HepG2 (cell line): Measurements from ENCODE around the gene EGR4. TPM values are rescaled to one million over a fixed set of nuclear protein-coding genes. Genes with fewer than 3 reads are reported as not detected.

ENCODE experiments used
- CERS6 ChIP-seq: sonication (generic); formaldehyde crosslinking; IDR thresholded peaks from 2 replicates; pipeline ENCODE4 v1.5.0; 2020; ENCODE audit warnings: missing genetic modification reagents
- GABPA ChIP-seq, 2 experiments: IDR thresholded peaks; 2 replicates each; pipeline ENCODE4 v1.6.1; 2011 to 2016; ENCODE audit warnings: low read depth in 2 of 2, low read length in 1 of 2, missing biosample characterization in 1 of 2, missing genetic modification characterization in 1 of 2
- KDM4B ChIP-seq: sonication (generic); formaldehyde crosslinking; IDR thresholded peaks from 2 replicates; pipeline ENCODE4 v1.4.0; 2020; ENCODE audit warnings: missing genetic modification reagents
- MXD3 ChIP-seq: IDR thresholded peaks from 2 replicates; pipeline ENCODE4 v1.6.1; 2016; ENCODE audit warnings: mild to moderate bottlenecking, missing biosample characterization, missing genetic modification reagents
- MXI1 ChIP-seq: IDR thresholded peaks from 3 replicates; pipeline ENCODE4 v1.6.1; 2012; ENCODE audit warnings: low read depth, low read length, inconsistent platforms, borderline replicate concordance
- PLRG1 ChIP-seq: fragments of 450-650 bp; conservative IDR thresholded peaks from 2 replicates; pipeline ENCODE4 v1.6.1; 2016
- PRDM15 ChIP-seq: sonication (generic); formaldehyde crosslinking; IDR thresholded peaks from 2 replicates; pipeline ENCODE4 v1.4.0; 2020; ENCODE audit warnings: missing genetic modification reagents
- REST ChIP-seq, 2 experiments: IDR thresholded peaks; 2 replicates each; pipeline ENCODE4 v1.6.1; 2011 to 2012; ENCODE audit warnings: low read length in 2 of 2, borderline replicate concordance in 1 of 2, low read depth in 1 of 2, mild to moderate bottlenecking in 1 of 2, moderate library complexity in 1 of 2
- SP4 ChIP-seq: sonication (generic); formaldehyde crosslinking; IDR thresholded peaks from 2 replicates; pipeline ENCODE4 v1.8.1; 2023; ENCODE audit warnings: mild to moderate bottlenecking, missing genetic modification reagents
- ZFP41 ChIP-seq: sonication (generic); formaldehyde crosslinking; IDR thresholded peaks from 2 replicates; pipeline ENCODE4 v1.4.0; 2020; ENCODE audit warnings: mild to moderate bottlenecking, missing genetic modification reagents, borderline replicate concordance
- ZNF20 ChIP-seq: sonication (generic); formaldehyde crosslinking; IDR thresholded peaks from 2 replicates; pipeline ENCODE4 v1.4.0; 2020; ENCODE audit warnings: mild to moderate bottlenecking, moderate library complexity, missing genetic modification reagents
- ZNF703 ChIP-seq: sonication (generic); formaldehyde crosslinking; IDR thresholded peaks from 2 replicates; pipeline ENCODE4 v1.5.1; 2020; ENCODE audit warnings: missing genetic modification reagents, mild to moderate bottlenecking, moderate library complexity, borderline replicate concordance
- ZNF766 ChIP-seq: sonication (generic); formaldehyde crosslinking; IDR thresholded peaks from 2 replicates; pipeline ENCODE4 v1.5.0; 2020; ENCODE audit warnings: missing genetic modification reagents, borderline replicate concordance
- polyA plus RNA-seq, 8 experiments: library from polyadenylated mRNA; depleted of rRNA in 3 of 8; stranded (reverse) in 7 of 8; unstranded in 1 of 8; fragments of >200 nt; fragmentation: Illumina TruSeq in 4 of 8; extraction: Trizol in 4 of 8; gene quantifications; 2 replicates each; pipeline versions ENCODE4 v1.2.1 to v1.2.3, GENCODE V29; 2011 to 2016; ENCODE audit warnings: low read depth in 4 of 8, missing spikeins in 1 of 8, mixed read lengths in 1 of 8; ENCODE audit not compliant: insufficient read depth in 1 of 8
- total RNA-seq, 5 experiments: library from RNA; depleted of rRNA; stranded (reverse); fragments of >200 nt; fragmentation: Illumina TruSeq; extraction: Trizol; gene quantifications; 2 replicates each; pipeline ENCODE4 v1.2.3, GENCODE V29; 2016; ENCODE audit warnings: low read depth in 1 of 5
- TF ChIP-seq, protein P1 (sequence below): sonication (generic); formaldehyde crosslinking; IDR thresholded peaks from 2 replicates; pipeline ENCODE4 v1.8.0; 2022; ENCODE audit warnings: mild to moderate bottlenecking, missing genetic modification reagents, moderate library complexity
- TF ChIP-seq, protein P2 (sequence below): sonication (generic); formaldehyde crosslinking; IDR thresholded peaks from 2 replicates; pipeline ENCODE4 v1.5.0; 2020; ENCODE audit warnings: mild to moderate bottlenecking, missing genetic modification reagents

The EGR4 gene
- total and polyA plus RNA-seq, 2 of the 13 experiments (the other 11 are each of a cell fraction or from before 2014, with no cell fraction given) = not detected

DNA sequence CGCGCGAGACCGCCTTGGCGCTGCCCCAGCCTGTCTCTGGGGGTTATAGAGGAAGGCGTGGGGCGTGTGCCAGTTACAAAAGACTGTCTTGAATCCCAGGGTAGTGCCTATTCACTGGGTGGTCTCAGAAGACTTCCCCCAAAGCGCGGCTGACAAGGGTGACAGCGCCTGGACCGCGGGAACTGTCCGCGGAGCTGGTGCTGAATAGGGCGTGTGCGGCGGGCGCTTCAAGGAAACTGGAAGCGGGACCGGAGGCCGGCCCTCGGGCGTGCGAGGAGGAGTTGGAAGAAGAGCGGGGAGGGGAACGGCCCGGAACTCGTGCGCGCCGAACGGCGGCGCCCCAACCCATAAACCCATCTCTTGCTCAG, 2.3 kb downstream of the EGR4 start (continued):
- peak; percentile 89; the same call in 1 of the 2 replicates for TF ChIP-seq MXD3 (CRISPR knock-in tag)
- TF ChIP-seq REST (IDR thresholded peaks at IDR 0.05; ENCODE audit: borderline replicate concordance in 1 of 2, low read depth in 1 of 2, low read length in 2 of 2) = peak; percentile 90 to 99
- TF ChIP-seq, protein P1, sequence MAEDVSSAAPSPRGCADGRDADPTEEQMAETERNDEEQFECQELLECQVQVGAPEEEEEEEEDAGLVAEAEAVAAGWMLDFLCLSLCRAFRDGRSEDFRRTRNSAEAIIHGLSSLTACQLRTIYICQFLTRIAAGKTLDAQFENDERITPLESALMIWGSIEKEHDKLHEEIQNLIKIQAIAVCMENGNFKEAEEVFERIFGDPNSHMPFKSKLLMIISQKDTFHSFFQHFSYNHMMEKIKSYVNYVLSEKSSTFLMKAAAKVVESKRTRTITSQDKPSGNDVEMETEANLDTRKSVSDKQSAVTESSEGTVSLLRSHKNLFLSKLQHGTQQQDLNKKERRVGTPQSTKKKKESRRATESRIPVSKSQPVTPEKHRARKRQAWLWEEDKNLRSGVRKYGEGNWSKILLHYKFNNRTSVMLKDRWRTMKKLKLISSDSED (CRISPR knock-in tag) = 0 out of 2 replicates have a peak, but pooled peaks have one; percentile 78
- TF ChIP-seq PRDM15 (CRISPR knock-in tag) = peak; percentile 78
- TF ChIP-seq PLRG1 = no peak
- TF ChIP-seq, protein P2, sequence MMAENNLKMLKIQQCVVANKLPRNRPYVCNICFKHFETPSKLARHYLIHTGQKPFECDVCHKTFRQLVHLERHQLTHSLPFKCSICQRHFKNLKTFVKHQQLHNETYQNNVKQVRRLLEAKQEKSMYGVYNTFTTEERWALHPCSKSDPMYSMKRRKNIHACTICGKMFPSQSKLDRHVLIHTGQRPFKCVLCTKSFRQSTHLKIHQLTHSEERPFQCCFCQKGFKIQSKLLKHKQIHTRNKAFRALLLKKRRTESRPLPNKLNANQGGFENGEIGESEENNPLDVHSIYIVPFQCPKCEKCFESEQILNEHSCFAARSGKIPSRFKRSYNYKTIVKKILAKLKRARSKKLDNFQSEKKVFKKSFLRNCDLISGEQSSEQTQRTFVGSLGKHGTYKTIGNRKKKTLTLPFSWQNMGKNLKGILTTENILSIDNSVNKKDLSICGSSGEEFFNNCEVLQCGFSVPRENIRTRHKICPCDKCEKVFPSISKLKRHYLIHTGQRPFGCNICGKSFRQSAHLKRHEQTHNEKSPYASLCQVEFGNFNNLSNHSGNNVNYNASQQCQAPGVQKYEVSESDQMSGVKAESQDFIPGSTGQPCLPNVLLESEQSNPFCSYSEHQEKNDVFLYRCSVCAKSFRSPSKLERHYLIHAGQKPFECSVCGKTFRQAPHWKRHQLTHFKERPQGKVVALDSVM (CRISPR knock-in tag) = no peak
- TF ChIP-seq ZFP41 (CRISPR knock-in tag) = peak; percentile 69; the same call in 1 of the 2 replicates
- peak; percentile 84 for TF ChIP-seq ZNF766 (CRISPR knock-in tag)
- peak; percentile 68; the same call in 1 of the 3 replicates for TF ChIP-seq MXI1
- TF ChIP-seq SP4 (CRISPR knock-in tag) = no peak
- peak; percentile 71; the same call in 1 of the 2 replicates for TF ChIP-seq ZNF20 (CRISPR knock-in tag)
- TF ChIP-seq ZNF703 (CRISPR knock-in tag) = no peak
- peak; percentile 50; the same call in 1 of the 2 replicates for TF ChIP-seq KDM4B (CRISPR knock-in tag)
- peak; percentile 87; the same call in 1 of the 2 replicates for TF ChIP-seq CERS6 (CRISPR knock-in tag)
- TF ChIP-seq GABPA (IDR thresholded peaks at IDR 0.05; ENCODE audit: low read depth, low read length) = no peak
- TF ChIP-seq GABPA (CRISPR knock-in tag; IDR thresholded peaks at IDR 0.05; ENCODE audit: low read depth) = no peak
